GM12873 (cell line): Measurements from ENCODE around the gene GSS.

Experiments used
- TF ChIP-seq, protein P1 (sequence below): IDR thresholded peaks from 2 replicates; pipeline ENCODE4 v1.5.1; 2012; ENCODE audit warnings: low read depth, mild to moderate bottlenecking, moderate library complexity, low read length, control low read depth; ENCODE audit not compliant: insufficient read depth; ENCODE audit errors: missing control alignments

GSS gene

DNA sequence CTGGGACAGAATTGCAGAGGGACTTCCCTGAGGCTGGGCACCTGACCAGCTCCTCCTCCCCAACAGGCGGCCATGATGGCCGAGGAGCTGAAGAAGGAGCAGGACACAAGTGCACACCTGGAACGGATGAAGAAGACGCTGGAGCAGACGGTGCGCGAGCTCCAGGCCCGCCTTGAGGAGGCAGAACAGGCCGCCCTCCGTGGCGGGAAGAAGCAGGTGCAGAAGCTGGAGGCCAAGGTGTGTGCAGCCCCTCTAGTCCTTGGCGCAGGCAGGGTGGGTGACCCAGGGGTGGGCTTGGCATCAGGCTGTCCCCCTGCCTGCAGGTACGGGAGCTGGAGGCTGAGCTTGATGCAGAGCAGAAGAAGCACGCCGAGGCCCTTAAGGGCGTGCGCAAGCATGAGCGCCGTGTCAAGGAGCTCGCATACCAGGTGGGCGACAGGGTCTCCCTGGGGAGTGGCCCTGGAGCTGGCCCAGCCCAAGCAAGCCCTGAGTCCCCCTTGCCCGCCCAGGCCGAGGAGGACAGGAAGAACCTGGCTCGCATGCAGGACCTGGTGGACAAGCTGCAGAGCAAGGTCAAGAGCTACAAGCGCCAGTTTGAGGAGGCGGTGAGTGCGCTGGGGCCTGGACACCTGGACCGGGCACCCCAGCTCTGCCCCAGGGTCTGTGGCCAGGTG lies 45.5 kb upstream of the GSS start:
- TF ChIP-seq, protein P1, sequence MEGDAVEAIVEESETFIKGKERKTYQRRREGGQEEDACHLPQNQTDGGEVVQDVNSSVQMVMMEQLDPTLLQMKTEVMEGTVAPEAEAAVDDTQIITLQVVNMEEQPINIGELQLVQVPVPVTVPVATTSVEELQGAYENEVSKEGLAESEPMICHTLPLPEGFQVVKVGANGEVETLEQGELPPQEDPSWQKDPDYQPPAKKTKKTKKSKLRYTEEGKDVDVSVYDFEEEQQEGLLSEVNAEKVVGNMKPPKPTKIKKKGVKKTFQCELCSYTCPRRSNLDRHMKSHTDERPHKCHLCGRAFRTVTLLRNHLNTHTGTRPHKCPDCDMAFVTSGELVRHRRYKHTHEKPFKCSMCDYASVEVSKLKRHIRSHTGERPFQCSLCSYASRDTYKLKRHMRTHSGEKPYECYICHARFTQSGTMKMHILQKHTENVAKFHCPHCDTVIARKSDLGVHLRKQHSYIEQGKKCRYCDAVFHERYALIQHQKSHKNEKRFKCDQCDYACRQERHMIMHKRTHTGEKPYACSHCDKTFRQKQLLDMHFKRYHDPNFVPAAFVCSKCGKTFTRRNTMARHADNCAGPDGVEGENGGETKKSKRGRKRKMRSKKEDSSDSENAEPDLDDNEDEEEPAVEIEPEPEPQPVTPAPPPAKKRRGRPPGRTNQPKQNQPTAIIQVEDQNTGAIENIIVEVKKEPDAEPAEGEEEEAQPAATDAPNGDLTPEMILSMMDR, result no peak

DNA sequence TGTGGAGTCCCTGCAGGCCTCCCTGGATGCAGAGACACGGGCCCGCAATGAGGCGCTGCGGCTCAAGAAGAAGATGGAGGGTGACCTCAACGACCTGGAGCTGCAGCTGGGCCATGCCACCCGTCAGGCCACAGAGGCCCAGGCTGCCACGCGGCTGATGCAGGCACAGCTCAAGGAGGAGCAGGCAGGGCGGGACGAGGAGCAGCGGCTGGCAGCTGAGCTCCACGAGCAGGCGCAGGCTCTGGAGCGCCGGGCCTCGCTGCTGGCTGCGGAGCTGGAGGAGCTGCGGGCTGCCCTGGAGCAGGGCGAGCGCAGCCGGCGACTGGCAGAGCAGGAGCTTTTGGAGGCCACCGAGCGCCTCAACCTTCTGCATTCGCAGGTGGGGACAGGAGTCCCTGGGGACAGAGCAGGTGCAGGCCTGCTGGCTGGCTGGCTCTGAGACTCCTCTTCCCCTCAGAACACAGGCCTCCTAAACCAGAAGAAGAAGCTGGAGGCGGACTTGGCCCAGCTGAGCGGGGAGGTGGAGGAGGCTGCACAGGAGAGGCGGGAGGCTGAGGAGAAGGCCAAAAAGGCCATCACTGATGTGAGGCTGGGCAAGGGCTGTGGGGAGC lies 44.8 kb upstream of the GSS start:
- TF ChIP-seq, protein P1, result no peak

DNA sequence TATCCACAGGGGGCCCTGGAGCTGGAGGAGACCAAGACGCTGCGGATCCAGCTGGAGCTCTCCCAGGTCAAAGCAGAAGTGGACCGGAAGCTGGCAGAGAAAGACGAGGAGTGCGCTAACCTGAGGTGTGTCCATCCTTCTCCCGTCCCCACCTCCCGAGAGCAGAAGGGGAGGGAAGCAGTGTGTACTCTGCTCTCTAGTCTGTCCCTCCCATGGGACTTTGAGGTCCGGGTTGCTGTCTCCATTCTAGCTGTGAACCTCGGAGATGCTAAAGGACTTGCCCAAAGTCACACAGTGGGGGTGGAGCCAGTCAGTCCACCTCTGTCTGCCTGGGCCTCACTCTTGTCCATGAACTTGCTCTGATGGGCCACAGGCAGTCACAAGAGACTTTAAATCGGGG lies 44.2 kb upstream of the GSS start:
- TF ChIP-seq, protein P1, result no peak

DNA sequence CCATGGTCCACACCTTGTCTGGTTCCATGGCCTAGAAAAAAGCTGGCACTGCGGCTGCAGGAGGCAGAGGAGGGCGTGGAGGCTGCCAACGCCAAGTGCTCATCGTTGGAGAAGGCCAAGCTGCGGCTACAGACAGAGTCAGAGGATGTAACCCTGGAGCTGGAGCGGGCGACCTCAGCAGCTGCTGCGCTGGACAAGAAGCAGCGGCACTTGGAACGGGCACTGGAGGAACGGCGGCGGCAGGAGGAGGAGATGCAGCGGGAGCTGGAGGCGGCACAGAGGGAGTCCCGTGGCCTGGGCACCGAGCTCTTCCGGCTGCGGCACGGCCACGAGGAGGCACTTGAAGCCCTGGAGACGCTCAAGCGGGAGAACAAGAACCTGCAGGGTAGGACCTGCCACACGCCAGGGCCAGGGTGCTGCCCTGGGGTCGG lies 43.4 kb upstream of the GSS start:
- TF ChIP-seq, protein P1, result no peak

DNA sequence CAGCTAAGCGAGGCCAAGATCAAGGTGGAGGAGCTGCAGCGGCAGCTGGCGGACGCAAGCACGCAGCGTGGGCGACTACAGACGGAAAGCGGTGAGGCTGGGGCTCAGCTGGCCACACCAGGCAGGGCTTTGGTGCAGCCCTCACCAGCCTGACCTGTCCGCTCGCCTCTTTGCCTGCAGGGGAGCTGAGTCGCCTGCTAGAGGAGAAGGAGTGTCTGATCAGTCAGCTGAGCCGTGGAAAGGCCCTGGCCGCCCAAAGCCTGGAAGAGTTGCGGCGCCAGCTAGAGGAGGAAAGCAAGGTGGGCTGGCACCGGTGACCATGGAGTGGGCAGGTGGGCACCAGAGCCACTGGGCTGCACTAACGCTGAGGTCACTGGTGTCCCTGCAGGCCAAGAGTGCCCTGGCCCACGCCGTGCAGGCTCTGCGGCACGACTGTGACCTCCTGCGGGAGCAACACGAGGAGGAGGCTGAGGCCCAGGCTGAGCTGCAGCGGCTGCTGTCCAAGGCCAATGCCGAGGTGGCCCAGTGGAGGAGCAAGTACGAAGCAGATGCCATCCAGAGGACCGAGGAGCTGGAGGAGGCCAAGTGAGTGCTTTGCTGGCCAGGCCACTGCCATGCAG lies 42.8 kb upstream of the GSS start:
- TF ChIP-seq, protein P1, result no peak

DNA sequence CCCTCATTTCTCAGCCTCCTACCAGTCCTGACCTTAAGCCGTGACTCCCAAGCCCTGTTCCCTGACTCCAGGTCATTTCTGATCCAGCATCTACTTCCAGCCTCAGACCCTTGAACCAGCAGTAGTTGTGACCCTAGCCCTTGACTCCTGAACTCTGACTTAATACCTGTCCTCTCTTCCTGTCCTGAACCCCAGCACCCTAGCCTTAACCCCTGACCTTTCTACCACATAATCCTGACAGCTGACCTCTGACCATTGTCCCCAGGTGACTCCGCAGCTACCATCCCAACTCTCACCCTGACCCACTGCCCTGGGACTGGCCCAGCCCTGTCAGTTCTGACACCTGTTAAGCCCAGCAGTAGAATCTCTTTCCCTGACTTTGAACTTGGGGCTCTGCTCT lies 42.2 kb upstream of the GSS start:
- TF ChIP-seq, protein P1, result no peak

DNA sequence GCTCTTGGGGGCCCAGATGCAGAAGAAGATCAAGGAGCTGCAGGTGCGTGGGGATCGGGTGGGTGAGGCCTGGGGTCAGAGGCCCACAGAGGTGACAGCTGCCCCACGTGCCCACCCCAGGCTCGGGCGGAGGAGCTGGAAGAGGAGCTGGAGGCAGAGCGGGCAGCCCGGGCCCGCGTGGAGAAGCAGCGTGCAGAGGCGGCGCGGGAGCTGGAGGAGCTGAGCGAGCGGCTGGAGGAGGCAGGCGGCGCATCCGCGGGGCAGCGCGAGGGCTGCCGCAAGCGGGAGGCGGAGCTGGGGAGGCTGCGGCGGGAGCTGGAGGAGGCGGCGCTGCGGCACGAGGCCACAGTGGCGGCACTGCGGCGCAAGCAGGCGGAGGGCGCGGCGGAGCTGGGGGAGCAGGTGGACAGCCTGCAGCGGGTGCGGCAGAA lies 41.5 kb upstream of the GSS start:
- TF ChIP-seq, protein P1, result no peak
